Epithelial cell of esophagus (primary cell): ENCODE measurements around the gene ZDHHC11B.
"Not testable (repeated sequence)": the region's sequence is repeated elsewhere in the genome, so short reads cannot be mapped to it uniquely, and the experiment has no call there.

Experiments used
- DNase-seq: peaks from one replicate; pipeline ENCODE4 v3.0.0; 2010; ENCODE audit warnings: low read depth
- H3K4me3 ChIP-seq: 2 replicates; pipeline ENCODE4 v1.5.1; 2011; ENCODE audit warnings: mild to moderate bottlenecking, low read length, control low read depth
- CTCF ChIP-seq: IDR thresholded peaks from 2 replicates; pipeline ENCODE4 v1.5.1; 2011; ENCODE audit warnings: low read depth, mild to moderate bottlenecking, low read length, control low read depth, inconsistent platforms; ENCODE audit not compliant: insufficient read depth; ENCODE audit errors: missing control alignments

Gene ZDHHC11B

GRCh38 chr5:777756-778161 is 6.8 kb downstream of the ZDHHC11B start:
- no peak overlapping the region for H3K4me3 ChIP-seq
- TF ChIP-seq CTCF, result no peak
- no peak for DNase-seq

GRCh38 chr5:776862-777711 is 7.4 kb downstream of the ZDHHC11B start:
- TF ChIP-seq CTCF, result no peak
- DNase-seq, result no peak
- H3K4me3 ChIP-seq, result no peak overlapping the region

- H3K4me3 ChIP-seq, result no peak overlapping the region
- no peak for DNase-seq
- TF ChIP-seq CTCF, result no peak
These were observed 8.3 kb downstream of the ZDHHC11B start for GRCh38 chr5:775961-776861.

- not testable (repeated sequence) for H3K4me3 ChIP-seq, DNase-seq
These were observed 9.0 kb downstream of the ZDHHC11B start for GRCh38 chr5:775595-775960.

- not testable (repeated sequence) for H3K4me3 ChIP-seq, DNase-seq
These were observed 9.5 kb downstream of the ZDHHC11B start for GRCh38 chr5:774854-775505.

GRCh38 chr5:774304-774703 is 10.2 kb downstream of the ZDHHC11B start:
- not testable (repeated sequence) for DNase-seq, H3K4me3 ChIP-seq

- no peak overlapping the region for H3K4me3 ChIP-seq
- DNase-seq, result no peak
- TF ChIP-seq CTCF, result no peak
These were observed 10.8 kb downstream of the ZDHHC11B start for GRCh38 chr5:773517-774264.

- DNase-seq, H3K4me3 ChIP-seq: not testable (repeated sequence)
These were observed 11.6 kb downstream of the ZDHHC11B start for GRCh38 chr5:772931-773330.

GRCh38 chr5:772547-772890 is 12.0 kb downstream of the ZDHHC11B start:
- DNase-seq, H3K4me3 ChIP-seq: not testable (repeated sequence)

GRCh38 chr5:771841-772546 is 12.5 kb downstream of the ZDHHC11B start:
- DNase-seq, H3K4me3 ChIP-seq: not testable (repeated sequence)

- not testable (repeated sequence) for DNase-seq, H3K4me3 ChIP-seq
These were observed 13.3 kb downstream of the ZDHHC11B start for GRCh38 chr5:771087-771781.

GRCh38 chr5:770585-770984 is 13.9 kb downstream of the ZDHHC11B start:
- DNase-seq, result not testable (repeated sequence)

More at GRCh38 chr5:770585-770984, 13.9 kb downstream of the ZDHHC11B start:
- not testable (repeated sequence) for H3K4me3 ChIP-seq
